Osteoblast (primary cell): ENCODE data around the gene GPC5. TPM values are rescaled to one million over a fixed set of nuclear protein-coding genes. Genes with fewer than 3 reads are reported as not detected.

Source experiments
- DNase-seq: peaks from one replicate; pipeline ENCODE4 v3.0.0; 2011; ENCODE audit warnings: low spot score, mixed read lengths; ENCODE audit not compliant: insufficient read length; ENCODE audit errors: missing footprints
- H2AFZ ChIP-seq: 2 replicates; pipeline ENCODE4 v1.6.0; 2011; ENCODE audit warnings: mild to moderate bottlenecking, low read length
- H3K27ac ChIP-seq: 2 replicates; pipeline ENCODE4 v1.5.1; 2011; ENCODE audit warnings: mild to moderate bottlenecking, low read depth, low read length, moderate library complexity
- H3K27me3 ChIP-seq: 2 replicates; pipeline ENCODE4 v1.6.0; 2012; ENCODE audit warnings: mild to moderate bottlenecking, control low read depth, inconsistent platforms, low read length, moderate library complexity; ENCODE audit not compliant: insufficient read depth
- H3K36me3 ChIP-seq: 2 replicates; pipeline ENCODE4 v1.5.1; 2011; ENCODE audit warnings: mild to moderate bottlenecking, low read length, control low read depth, moderate library complexity; ENCODE audit not compliant: insufficient read depth
- H3K4me1 ChIP-seq: 2 replicates; pipeline ENCODE4 v1.5.1; 2011; ENCODE audit warnings: mild to moderate bottlenecking, low read length, control low read depth, moderate library complexity; ENCODE audit not compliant: insufficient read depth
- H3K4me2 ChIP-seq: 2 replicates; pipeline ENCODE4 v1.6.0; 2011; ENCODE audit warnings: mild to moderate bottlenecking, low read length; ENCODE audit not compliant: insufficient read depth
- H3K4me3 ChIP-seq: fragments of 200-600 bp; sonication (generic); 3 replicates; pipeline ENCODE4 v1.5.1; 2012; ENCODE audit warnings: mild to moderate bottlenecking, low read length, inconsistent platforms; ENCODE audit not compliant: insufficient read depth
- H3K79me2 ChIP-seq: 2 replicates; pipeline ENCODE4 v1.6.0; 2012; ENCODE audit warnings: mild to moderate bottlenecking, low read length, control low read depth, inconsistent platforms; ENCODE audit not compliant: insufficient read depth
- H3K9me3 ChIP-seq: 2 replicates; pipeline ENCODE4 v1.5.1; 2011; ENCODE audit warnings: low read depth, low read length, control low read depth
- H4K20me1 ChIP-seq: 2 replicates; pipeline ENCODE4 v1.6.0; 2012; ENCODE audit warnings: mild to moderate bottlenecking, low read length, control low read depth; ENCODE audit not compliant: insufficient read depth
- CTCF ChIP-seq: IDR thresholded peaks from 2 replicates; pipeline ENCODE4 v1.5.1; 2011; ENCODE audit warnings: mild to moderate bottlenecking, low read depth, low read length, moderate library complexity; ENCODE audit errors: extremely low read depth
- total RNA-seq: library from RNA; depleted of rRNA; stranded (reverse); fragments of >200 nt; gene quantifications from 2 replicates; pipeline ENCODE4 v1.2.3, GENCODE V29; 2012

Gene GPC5
- total RNA-seq, 1 donor, result 0.36 TPM

GRCh38 chr13:92384410-92384809 lies 986.0 kb downstream of the GPC5 start:
- no peak overlapping the region for H2AFZ ChIP-seq

GRCh38 chr13:92387245-92387644 lies 988.8 kb downstream of the GPC5 start:
- no peak overlapping the region for H2AFZ ChIP-seq

More at GRCh38 chr13:92384410-92384809, 986.0 kb downstream of the GPC5 start:
- Histone ChIP-seq H4K20me1 (no peaks in the 10 kb centered on the region), H3K27me3 (no peaks in the 10 kb centered on the region), H3K36me3 (no peaks in the 10 kb centered on the region), H3K4me2 (no peak overlapping the region), H3K79me2 (no peaks in the 10 kb centered on the region), H3K4me1 (no peaks in the 10 kb centered on the region), H3K4me3 (no peak overlapping the region), H3K9me3 (no peaks in the 10 kb centered on the region), H3K27ac (no peak overlapping the region)
- no peak for DNase-seq
- no peak for TF ChIP-seq CTCF

GRCh38 chr13:92390217-92390616 lies 991.8 kb downstream of the GPC5 start:
- Histone ChIP-seq H3K36me3 (no peaks in the 10 kb centered on the region), H3K4me1 (no peaks in the 10 kb centered on the region), H3K4me3 (no peak overlapping the region), H2AFZ (no peak overlapping the region), H4K20me1 (no peaks in the 10 kb centered on the region), H3K9me3 (no peaks in the 10 kb centered on the region), H3K4me2 (no peak overlapping the region), H3K79me2 (no peaks in the 10 kb centered on the region), H3K27ac (no peak overlapping the region), H3K27me3 (no peaks in the 10 kb centered on the region)
- no peak for TF ChIP-seq CTCF
- DNase-seq, result no peak

More at GRCh38 chr13:92387245-92387644, 988.8 kb downstream of the GPC5 start:
- Histone ChIP-seq H3K4me3 (no peak overlapping the region), H3K79me2 (no peaks in the 10 kb centered on the region), H3K4me2 (no peak overlapping the region), H4K20me1 (no peaks in the 10 kb centered on the region), H3K9me3 (no peaks in the 10 kb centered on the region), H3K36me3 (no peaks in the 10 kb centered on the region), H3K4me1 (no peaks in the 10 kb centered on the region), H3K27me3 (no peaks in the 10 kb centered on the region), H3K27ac (no peak overlapping the region)
- DNase-seq, result no peak
- no peak for TF ChIP-seq CTCF

- H3K4me3 ChIP-seq, result no peak overlapping the region
- no peak overlapping the region for H3K4me2 ChIP-seq
- no peak overlapping the region for H3K27ac ChIP-seq
- no peaks in the 10 kb centered on the region for H4K20me1 ChIP-seq
- peaks cover 2% of the 10 kb centered on the region for H3K9me3 ChIP-seq
- TF ChIP-seq CTCF, result no peak
- no peaks in the 10 kb centered on the region for H3K27me3 ChIP-seq
- H3K4me1 ChIP-seq, result no peaks in the 10 kb centered on the region
- no peaks in the 10 kb centered on the region for H3K79me2 ChIP-seq
- no peak overlapping the region for H2AFZ ChIP-seq
- no peak for DNase-seq
- no peaks in the 10 kb centered on the region for H3K36me3 ChIP-seq
These were observed 1005.2 kb downstream of the GPC5 start for GRCh38 chr13:92403606-92404005.
